HG03521 (cell line): Measurements from ENCODE around the gene SLC25A13.

Source experiments
- ATAC-seq: cut with Tn5 transposase; IDR thresholded peaks from one replicate; pipeline ENCODE4 v1.9.1; 2021; ENCODE audit warnings: mild to moderate bottlenecking, moderate library complexity; ENCODE audit not compliant: unreplicated experiment

Gene SLC25A13

DNA sequence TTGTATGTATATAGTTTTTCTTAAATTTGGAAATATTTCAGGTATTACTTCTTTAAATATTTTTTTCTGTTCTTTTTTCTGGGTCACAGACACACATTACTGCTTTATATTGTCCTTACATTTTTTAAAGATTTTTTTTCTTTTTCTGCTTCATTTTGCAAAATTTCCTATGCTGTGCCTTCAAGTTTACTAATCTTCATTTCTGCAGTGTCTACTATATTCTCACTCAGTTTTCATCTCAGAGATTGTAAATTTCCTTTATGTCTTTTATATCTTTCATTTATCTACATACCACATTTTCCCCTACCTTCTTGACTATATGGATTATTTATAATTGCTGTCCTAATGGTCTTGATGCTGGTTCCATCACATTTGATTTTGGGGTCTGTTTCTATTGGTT, 210.5 kb downstream of the SLC25A13 start:
- no peak for ATAC-seq

DNA sequence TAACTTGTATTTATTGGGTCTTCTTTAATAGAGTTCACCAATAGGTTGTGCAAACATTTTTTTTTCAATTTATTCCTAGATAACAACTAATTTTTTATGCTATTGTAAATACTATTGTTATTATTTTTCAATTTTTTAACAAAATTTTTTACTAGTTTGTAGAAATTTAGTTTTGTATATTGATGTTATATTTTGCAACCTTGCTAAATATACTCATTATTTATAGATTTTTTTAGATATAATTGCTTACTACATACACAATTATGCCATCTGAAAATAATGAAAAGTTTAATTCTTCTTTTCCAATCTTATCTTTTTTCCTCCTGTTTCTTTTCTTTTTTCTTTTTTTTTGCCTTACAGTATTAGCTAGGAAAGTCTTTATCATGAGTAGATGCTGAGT, 216.9 kb downstream of the SLC25A13 start:
- no peak for ATAC-seq

DNA sequence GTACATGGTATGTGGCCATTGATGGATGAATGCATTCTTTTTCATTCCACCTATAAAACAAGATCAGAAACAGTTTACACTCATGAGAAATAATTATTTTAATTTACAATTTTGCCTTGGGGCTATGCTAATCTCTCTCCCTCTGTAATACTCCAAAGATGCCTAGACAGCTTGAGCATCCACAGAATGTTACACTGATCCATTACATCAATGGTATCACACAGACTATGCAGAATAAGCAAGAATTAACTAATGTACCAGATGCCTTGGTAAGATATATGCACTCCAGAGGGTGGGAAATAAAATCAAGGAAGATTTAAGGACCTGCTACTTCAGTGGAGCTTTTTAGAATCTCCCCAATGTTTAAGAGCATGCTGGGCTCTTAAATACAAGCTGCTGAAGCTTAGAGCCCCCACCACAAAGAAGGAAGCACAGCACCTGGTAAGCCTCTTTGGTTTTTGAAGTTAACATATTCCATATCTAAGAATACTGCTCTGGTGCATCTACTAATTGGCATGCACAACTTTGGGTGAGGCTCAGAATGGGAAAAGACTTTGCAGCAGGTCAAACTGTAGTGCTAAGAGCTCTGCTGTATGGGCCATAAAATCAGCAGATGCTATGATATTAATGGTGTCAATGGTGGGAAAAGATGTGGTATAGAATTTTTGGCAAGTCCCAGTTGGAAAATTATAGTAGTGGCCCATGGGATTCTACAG, 219.6 kb downstream of the SLC25A13 start:
- ATAC-seq = no peak

- ATAC-seq = no peak
Observed at GRCh38 chr7:96100737-96101136, 221.2 kb downstream of the SLC25A13 start.

GRCh38 chr7:96097835-96098234, 224.1 kb downstream of the SLC25A13 start:
- ATAC-seq = no peak

DNA sequence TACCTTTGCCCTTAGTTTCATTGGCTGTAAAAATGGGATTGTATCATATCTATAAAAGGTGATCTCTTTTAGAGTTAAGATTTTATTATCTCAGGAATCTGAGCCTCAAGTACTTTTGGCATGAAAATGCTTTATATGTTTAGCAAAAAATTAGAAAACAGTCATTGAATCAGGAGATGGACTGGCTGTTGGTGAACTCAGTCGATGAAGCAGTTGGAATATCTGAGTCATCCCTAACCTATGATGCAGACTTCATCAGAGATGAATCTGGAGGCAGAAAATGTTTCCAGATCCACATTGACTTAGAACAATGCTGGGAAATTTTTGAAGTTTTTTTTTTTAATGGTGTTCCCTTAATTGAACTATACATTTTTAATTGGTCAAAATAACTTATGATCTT, 228.5 kb downstream of the SLC25A13 start:
- no peak for ATAC-seq

- no peak for ATAC-seq
Observed at GRCh38 chr7:96090756-96091155, 231.1 kb downstream of the SLC25A13 start.

DNA sequence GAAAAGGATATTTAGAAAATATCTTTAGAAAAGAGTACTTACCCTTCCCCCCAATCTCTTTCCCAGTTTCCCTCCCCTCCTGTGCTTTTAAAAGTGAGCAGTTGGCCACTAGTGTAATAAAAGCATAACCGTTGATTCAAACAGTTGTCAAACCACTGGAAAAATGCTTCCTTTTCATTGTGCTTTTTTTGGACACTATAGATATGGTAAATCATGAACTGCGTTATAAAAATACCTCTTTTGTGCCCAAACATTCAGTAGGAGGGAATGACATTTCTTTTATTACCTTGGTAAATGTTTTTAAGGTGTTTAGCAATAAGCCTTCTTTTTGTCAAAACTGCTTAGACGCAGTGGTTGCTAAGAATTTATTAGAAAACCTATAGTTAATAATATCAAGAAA, 232.4 kb downstream of the SLC25A13 start:
- ATAC-seq = no peak

DNA sequence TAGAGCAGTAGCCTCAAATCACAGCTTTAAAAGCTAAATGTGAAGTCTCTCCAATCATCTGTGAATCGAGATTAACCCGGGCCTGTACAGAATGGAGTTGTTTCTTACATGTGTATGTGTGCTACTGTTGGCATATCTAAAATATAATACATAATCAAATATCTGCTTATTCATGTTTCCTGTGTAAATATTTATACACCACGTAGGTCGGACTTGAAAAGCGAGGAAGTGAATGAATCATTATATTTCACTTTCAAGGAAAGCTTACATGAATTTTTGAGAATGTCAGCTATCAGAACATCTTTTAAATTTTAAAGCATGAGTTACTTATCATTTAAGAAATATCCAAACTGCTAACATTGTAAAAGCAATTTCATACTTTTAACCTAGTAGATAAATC, 233.3 kb downstream of the SLC25A13 start:
- no peak for ATAC-seq

GRCh38 chr7:96085953-96086352, 235.9 kb downstream of the SLC25A13 start:
- ATAC-seq = no peak

DNA sequence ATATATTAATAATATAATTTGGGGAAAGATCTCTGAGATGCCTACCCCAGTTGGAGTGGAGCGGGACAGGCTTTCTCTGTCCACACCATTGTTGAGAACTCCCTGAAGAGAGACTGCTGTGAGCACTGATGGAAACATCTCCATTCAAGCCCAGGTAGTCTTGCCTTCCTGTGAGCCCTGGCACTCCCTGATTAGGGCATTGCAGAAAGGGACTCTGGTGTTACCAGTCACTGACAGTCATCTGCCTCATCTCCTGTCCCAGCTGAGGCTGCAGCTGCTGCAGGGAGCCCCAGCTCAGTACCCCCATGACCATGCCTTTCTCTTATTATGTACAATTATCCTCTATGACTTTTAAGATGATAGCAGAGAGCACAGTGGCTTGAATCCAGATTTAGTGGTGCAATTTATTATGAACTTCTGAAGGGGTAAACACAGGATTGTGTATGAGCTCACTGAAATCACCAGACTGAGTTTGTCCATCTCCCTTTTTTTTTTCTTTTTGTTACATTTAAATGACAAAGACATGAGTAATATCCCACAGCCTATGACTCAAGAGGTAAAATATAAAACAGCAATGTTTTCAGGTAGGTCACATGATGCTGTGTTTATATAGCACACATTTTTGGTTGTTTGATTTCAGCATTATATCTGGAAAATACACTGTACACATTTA, 236.9 kb downstream of the SLC25A13 start:
- no peak for ATAC-seq

DNA sequence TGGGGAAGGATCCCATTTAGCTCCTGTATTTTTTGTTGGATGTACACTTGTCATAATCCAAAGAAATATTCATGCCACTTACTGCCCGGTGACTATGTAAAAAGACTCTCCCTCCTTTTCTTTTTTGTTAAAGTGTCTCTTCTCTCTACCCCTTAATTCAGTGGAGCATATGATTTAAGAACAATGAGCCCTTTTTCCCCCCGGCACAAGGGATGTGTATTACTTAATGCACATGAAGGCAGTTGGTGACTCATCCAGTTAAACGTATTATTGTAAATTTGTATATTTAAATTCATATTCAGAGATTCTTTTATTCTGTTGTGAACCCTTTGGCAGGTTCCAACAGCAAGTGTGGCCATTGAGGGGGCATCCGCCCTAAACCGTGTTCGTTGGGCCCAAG, 241.9 kb downstream of the SLC25A13 start:
- no peak for ATAC-seq

DNA sequence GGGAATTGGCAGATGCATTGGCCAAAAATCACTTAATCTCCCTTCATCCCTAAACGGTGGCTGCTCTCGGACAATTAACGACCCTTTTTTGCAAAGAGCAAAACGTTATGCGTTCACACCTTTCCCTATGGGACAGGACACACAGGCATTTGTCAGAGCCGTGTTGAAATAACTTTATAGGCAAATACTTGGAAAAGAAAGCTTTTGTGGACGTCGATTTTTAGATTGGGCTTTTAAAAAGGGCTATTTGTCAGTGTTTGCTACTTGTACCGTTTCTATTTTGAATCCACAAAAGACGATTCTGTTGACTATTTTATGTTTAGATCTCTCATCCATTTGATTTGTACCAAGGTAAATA, 245.6 kb downstream of the SLC25A13 start:
- ATAC-seq = no peak

GRCh38 chr7:96075510-96076349, 246.2 kb downstream of the SLC25A13 start:
- ATAC-seq = peak; percentile 75

- no peak for ATAC-seq
Observed at GRCh38 chr7:96074871-96075270, 247.0 kb downstream of the SLC25A13 start.
